IMR-90 (cell line): ENCODE measurements around the gene DNAJC7. TPM values are rescaled to one million over a fixed set of nuclear protein-coding genes. Genes with fewer than 3 reads are reported as not detected.

Experiments
- ATAC-seq: fragments of 200-7000 bp; cut with Tn5 transposase; 2 replicates; pipeline ENCODE4 v1.9.1; 2020; ENCODE audit warnings: low read depth, mild to moderate bottlenecking, moderate library complexity
- BruUV-seq: library from RNA; stranded (reverse); fragments of 400-500 nt; replicated peaks from 2 replicates; lab custom pipeline; 2021; lab: Mats Ljungman, UMichigan
- CTCF ChIA-PET: fragments of 300-600 bp; formaldehyde crosslinking; extraction: SDS; loops from one replicate; lab custom pipeline; 2021; ENCODE audit warnings: antibody characterized with exemption; lab: Yijun Ruan, JAX
- POLR2A ChIA-PET: fragments of 300-600 bp; sonication (Branson Sonifier 250); formaldehyde crosslinking; loops from one replicate; lab custom pipeline; 2022; ENCODE audit warnings: antibody characterized with exemption; ENCODE audit not compliant: unreplicated experiment; lab: Charles Lee
- DNase-seq: peaks from one replicate; pipeline ENCODE4 v3.0.0; 2013
- H2AFZ ChIP-seq: replicated peaks from 2 replicates; pipeline ENCODE3; 2013; ENCODE audit warnings: low read length, mild to moderate bottlenecking; ENCODE audit not compliant: poor library complexity
- H2AK5ac ChIP-seq: 2 replicates; pipeline ENCODE4 v1.6.1; 2013; ENCODE audit warnings: low read depth, low read length, inconsistent platforms
- H2AK9ac ChIP-seq: replicated peaks from 2 replicates; pipeline ENCODE3; 2013; ENCODE audit warnings: mild to moderate bottlenecking, low read depth, low read length, moderate library complexity; ENCODE audit not compliant: poor library complexity
- H2BK120ac ChIP-seq: 2 replicates; pipeline ENCODE4 v1.6.1; 2013; ENCODE audit warnings: low read depth, low read length, inconsistent platforms
- H2BK15ac ChIP-seq: 3 replicates; pipeline ENCODE4 v1.6.1; 2013; ENCODE audit warnings: low read depth, low read length, inconsistent platforms
- H2BK20ac ChIP-seq: 2 replicates; pipeline ENCODE4 v1.6.1; 2013; ENCODE audit warnings: low read depth, mild to moderate bottlenecking, inconsistent platforms, low read length, moderate library complexity
- H2BK5ac ChIP-seq: 2 replicates; pipeline ENCODE4 v1.6.1; 2013; ENCODE audit warnings: mild to moderate bottlenecking, low read depth, low read length, inconsistent platforms; ENCODE audit not compliant: poor library complexity, severe bottlenecking
- H3K14ac ChIP-seq: replicated peaks from 2 replicates; pipeline ENCODE4 v1.6.1; 2013; ENCODE audit warnings: low read depth, low read length, inconsistent platforms
- H3K18ac ChIP-seq: 2 replicates; pipeline ENCODE4 v1.6.1; 2013; ENCODE audit warnings: low read depth, low read length, control low read depth
- H3K23ac ChIP-seq: 2 replicates; pipeline ENCODE4 v1.6.1; 2013; ENCODE audit warnings: low read depth, low read length, inconsistent platforms
- H3K27ac ChIP-seq: 2 replicates; pipeline ENCODE4 v1.5.1; 2013; ENCODE audit warnings: mild to moderate bottlenecking, control low read depth, low read length; ENCODE audit not compliant: insufficient read depth
- H3K27me3 ChIP-seq: 2 replicates; pipeline ENCODE4 v1.6.1; 2013; ENCODE audit warnings: low read length; ENCODE audit not compliant: control insufficient read depth, insufficient read depth
- H3K36me3 ChIP-seq: 2 replicates; pipeline ENCODE4 v1.6.1; 2013; ENCODE audit warnings: low read length, mixed read lengths; ENCODE audit not compliant: control insufficient read depth, insufficient read depth
- H3K4ac ChIP-seq: 2 replicates; pipeline ENCODE4 v1.6.1; 2013; ENCODE audit warnings: low read depth, low read length, inconsistent platforms
- H3K4me1 ChIP-seq: 2 replicates; pipeline ENCODE4 v1.6.1; 2013; ENCODE audit warnings: low read length, mixed read lengths; ENCODE audit not compliant: control insufficient read depth, insufficient read depth
- H3K4me2 ChIP-seq: 2 replicates; pipeline ENCODE4 v1.6.1; 2013; ENCODE audit warnings: low read depth, mild to moderate bottlenecking, control low read depth, low read length, moderate library complexity
- H3K4me3 ChIP-seq: 2 replicates; pipeline ENCODE4 v1.5.1; 2013; ENCODE audit warnings: low read depth, mild to moderate bottlenecking, control low read depth, low read length, moderate library complexity; ENCODE audit not compliant: insufficient read depth
- H3K56ac ChIP-seq: 2 replicates; pipeline ENCODE4 v1.6.1; 2013; ENCODE audit warnings: low read length, inconsistent platforms; ENCODE audit not compliant: insufficient read depth; ENCODE audit errors: extremely low read depth
- H3K79me1 ChIP-seq, 2 experiments: 2 replicates each; pipeline ENCODE4 v1.6.1; 2013; ENCODE audit warnings: low read length in 2 of 2, inconsistent platforms in 1 of 2, low read depth in 1 of 2
- H3K9ac ChIP-seq: 2 replicates; pipeline ENCODE4 v1.6.1; 2013; ENCODE audit warnings: low read depth, low read length, control low read depth
- H3K9me1 ChIP-seq: 2 replicates; pipeline ENCODE4 v1.6.1; 2013; ENCODE audit warnings: low read length, inconsistent platforms; ENCODE audit not compliant: insufficient read depth
- H3K9me3 ChIP-seq: 2 replicates; pipeline ENCODE4 v1.6.1; 2013; ENCODE audit warnings: low read length; ENCODE audit not compliant: control insufficient read depth, insufficient read depth
- H4K20me1 ChIP-seq: 2 replicates; pipeline ENCODE4 v1.6.1; 2013; ENCODE audit warnings: low read length, inconsistent platforms; ENCODE audit not compliant: insufficient read depth
- H4K5ac ChIP-seq: 2 replicates; pipeline ENCODE4 v1.6.1; 2013; ENCODE audit warnings: mild to moderate bottlenecking, low read depth, low read length, control low read depth
- H4K8ac ChIP-seq, 2 experiments: 2 replicates each; pipeline ENCODE4 v1.6.1; 2013; ENCODE audit warnings: low read depth in 2 of 2, low read length in 2 of 2, control low read depth in 1 of 2, inconsistent platforms in 1 of 2
- H4K91ac ChIP-seq: 2 replicates; pipeline ENCODE4 v1.6.1; 2013; ENCODE audit warnings: low read depth, low read length, inconsistent platforms; ENCODE audit not compliant: insufficient read depth
- CEBPB ChIP-seq: IDR thresholded peaks from 2 replicates; pipeline ENCODE4 v1.6.1; 2012; ENCODE audit warnings: low read depth, low read length, improper control_type of control experiment
- CHD1 ChIP-seq: IDR thresholded peaks from 2 replicates; pipeline ENCODE4 v1.6.1; 2012; ENCODE audit warnings: low read depth, low read length, improper control_type of control experiment
- RAD21 ChIP-seq: IDR thresholded peaks from 2 replicates; pipeline ENCODE4 v1.6.1; 2012; ENCODE audit warnings: low read length, improper control_type of control experiment
- RFX5 ChIP-seq: IDR thresholded peaks from 2 replicates; pipeline ENCODE4 v1.8.0; 2012; ENCODE audit warnings: low read depth, mild to moderate bottlenecking, low read length, moderate library complexity
- SMC3 ChIP-seq: fragments of 150-350 bp; IDR thresholded peaks from 2 replicates; pipeline ENCODE4 v1.6.1; 2016; ENCODE audit warnings: low read depth, mild to moderate bottlenecking, antibody characterized with exemption, low read length, moderate library complexity
- WGBS, 2 experiments: methylation state at CpG; one replicate each; pipeline versions ENCODE4 v1.1.5 to v1.1.7; 2013; ENCODE audit warnings: missing lambda C conversion rate in 2 of 2; ENCODE audit not compliant: insufficient read length in 1 of 2; ENCODE audit errors: extremely low coverage in 2 of 2; 5-methylcytosine and 5-hydroxymethylcytosine counted together
- dilution Hi-C: fragments of 300-500 bp; cut with HindIII; formaldehyde crosslinking; loops from one replicate; pipeline ENCODE4 v1.14.3; 2018; ENCODE audit warnings: low sequenced_read_pairs; ENCODE audit not compliant: unreplicated experiment
- in situ Hi-C: fragments of 300-500 bp; cut with MboI; formaldehyde crosslinking; loops from 3 replicates; pipeline ENCODE4 v1.14.3; 2019; ENCODE audit warnings: low sequenced_read_pairs, inconsistent platforms, mixed read lengths
- intact Hi-C: fragments of 100-400 bp; cut with micrococcal nuclease; formaldehyde crosslinking; loops from 2 replicates; pipeline ENCODE4 v1.10.0; 2022
- polyA plus RNA-seq, 3 experiments: library from polyadenylated mRNA; depleted of rRNA; stranded (reverse); fragments of >200 nt; gene quantifications; 2 replicates each; pipeline ENCODE4 v1.2.3, GENCODE V29; 2012; ENCODE audit warnings: low replicate concordance in 1 of 3
- total RNA-seq: library from RNA; depleted of rRNA; stranded (reverse); fragments of >200 nt; gene quantifications from 2 replicates; pipeline ENCODE4 v1.2.3, GENCODE V29; 2012
- TF ChIP-seq, protein P1 (sequence below): conservative IDR thresholded peaks from 2 replicates; pipeline ENCODE4 v1.5.1; 2012; ENCODE audit warnings: mild to moderate bottlenecking, low read depth, low read length, improper control_type of control experiment

Gene DNAJC7
- total and polyA plus RNA-seq, 2 of the 4 experiments (the other 2 are of a cell fraction), result 49.3 to 71.7 TPM

GRCh38 chr17:41962111-41962510, 55.1 kb downstream of the DNAJC7 start (continued):
- no peak for TF ChIP-seq SMC3
- no peak for TF ChIP-seq RFX5
- no peak for TF ChIP-seq RAD21

DNA sequence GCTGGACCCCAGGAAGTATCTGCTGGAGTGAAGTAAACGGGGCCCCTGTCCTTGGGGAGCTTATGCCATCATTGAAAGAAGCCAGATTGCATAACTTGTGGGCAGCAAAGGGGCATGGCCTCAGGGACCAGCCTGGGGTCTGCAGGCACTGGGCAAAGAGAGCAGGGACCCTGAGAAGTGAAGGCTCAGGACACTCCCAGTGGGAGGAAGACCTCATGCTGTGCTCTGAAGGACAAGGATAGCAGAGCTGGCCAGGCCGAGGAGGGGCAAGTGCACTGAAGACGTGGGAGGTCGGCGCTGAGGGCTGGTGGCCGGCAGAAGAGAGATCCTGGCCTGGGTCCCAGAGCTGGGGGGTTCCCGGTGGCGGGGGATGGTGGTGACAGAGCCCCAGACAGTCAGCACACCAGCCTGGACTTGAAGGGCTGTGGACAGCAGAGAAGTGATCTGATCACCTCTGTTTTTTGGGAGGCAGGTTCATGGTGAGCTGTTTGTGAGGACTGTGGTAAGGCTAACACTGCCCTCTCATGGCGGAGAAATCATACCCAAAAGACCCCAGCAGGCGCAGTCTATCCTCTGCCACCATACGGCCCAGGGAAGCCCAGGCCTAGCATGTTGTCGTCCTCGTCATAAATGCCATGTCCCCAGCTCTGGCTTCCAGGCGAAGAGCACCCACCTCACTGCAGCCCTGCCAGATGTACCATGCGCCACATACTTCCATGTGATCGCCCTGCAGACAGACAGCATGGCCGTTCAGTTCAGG, 57.7 kb downstream of the DNAJC7 start:
- Histone ChIP-seq H3K36me3 (no peaks in the 10 kb centered on the region), H3K18ac (no peak overlapping the region), H2BK20ac (no peak overlapping the region), H3K27me3 (no peaks in the 10 kb centered on the region), H3K4ac (no peak overlapping the region), H4K91ac (no peak overlapping the region), H4K20me1 (no peaks in the 10 kb centered on the region), H2AK9ac (no peak overlapping the region), H3K9me3 (no peaks in the 10 kb centered on the region), H3K9ac (no peak overlapping the region), H3K23ac (no peak overlapping the region), H2AFZ (peak overlapping the region; percentile 79), H4K8ac (0 out of 4 replicates have a peak overlapping the region, but pooled peaks of 1 of the 2 experiments have one; percentile 21), H3K4me1 (peaks cover 12% of the 10 kb centered on the region), H2AK5ac (no peak overlapping the region), H2BK15ac (no peak overlapping the region), H3K9me1 (no peaks in the 10 kb centered on the region), H4K5ac (no peak overlapping the region), H2BK5ac (no peak overlapping the region), H3K4me3 (no peak overlapping the region), H3K4me2 (no peak overlapping the region), H3K27ac (no peak overlapping the region), H3K14ac (no peak overlapping the region), H3K79me1 (no peaks in the 10 kb centered on the region), H3K56ac (no peak overlapping the region), H2BK120ac (no peak overlapping the region)
- ChIA-PET CTCF (interaction anchor here (0.5 to 1.8 kb wide), 4 partner anchors 29 to 123 kb away, joined by 3 to 4 read pairs (median 3); partner anchors contain the start of gene ACLY), POLR2A (interaction anchor here (0.6 kb wide), 1 partner anchor 96 kb away, joined by 12 read pairs; no protein-coding TSS in a partner anchor)
- peak; percentile 75 for ATAC-seq
- no TSS peak for BruUV-seq
- intact Hi-C loops (loop anchor here (1.0 to 5.0 kb wide), 3 partner anchors 147 to 568 kb away; partner anchors contain the start of gene FKBP10), in situ Hi-C loops (loop anchor here (10.0 kb wide), 1 partner anchor 225 kb away; the partner anchor contains the start of gene HAP1), dilution Hi-C loops (no loop called here)
- 45% methylated on average over 12 of the region's 17 CpGs; no CpG with 5 or more reads in 1 of the 2 experiments for WGBS, 2 experiments
- TF ChIP-seq CHD1 (no peak), CEBPB (peak; percentile 41), SMC3 (peak; percentile 37), RAD21 (peak; percentile 61)
- TF ChIP-seq, protein P1, sequence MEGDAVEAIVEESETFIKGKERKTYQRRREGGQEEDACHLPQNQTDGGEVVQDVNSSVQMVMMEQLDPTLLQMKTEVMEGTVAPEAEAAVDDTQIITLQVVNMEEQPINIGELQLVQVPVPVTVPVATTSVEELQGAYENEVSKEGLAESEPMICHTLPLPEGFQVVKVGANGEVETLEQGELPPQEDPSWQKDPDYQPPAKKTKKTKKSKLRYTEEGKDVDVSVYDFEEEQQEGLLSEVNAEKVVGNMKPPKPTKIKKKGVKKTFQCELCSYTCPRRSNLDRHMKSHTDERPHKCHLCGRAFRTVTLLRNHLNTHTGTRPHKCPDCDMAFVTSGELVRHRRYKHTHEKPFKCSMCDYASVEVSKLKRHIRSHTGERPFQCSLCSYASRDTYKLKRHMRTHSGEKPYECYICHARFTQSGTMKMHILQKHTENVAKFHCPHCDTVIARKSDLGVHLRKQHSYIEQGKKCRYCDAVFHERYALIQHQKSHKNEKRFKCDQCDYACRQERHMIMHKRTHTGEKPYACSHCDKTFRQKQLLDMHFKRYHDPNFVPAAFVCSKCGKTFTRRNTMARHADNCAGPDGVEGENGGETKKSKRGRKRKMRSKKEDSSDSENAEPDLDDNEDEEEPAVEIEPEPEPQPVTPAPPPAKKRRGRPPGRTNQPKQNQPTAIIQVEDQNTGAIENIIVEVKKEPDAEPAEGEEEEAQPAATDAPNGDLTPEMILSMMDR, result peak; percentile 56
- peak; percentile 66 for DNase-seq
